ENCODE data around the gene TMCO5A. TPM values are rescaled to one million over a fixed set of nuclear protein-coding genes. Genes with fewer than 3 reads are reported as not detected.

TMCO5A gene
- total and polyA plus RNA-seq, 9 of the 15 experiments (the other 6 are each of a cell fraction or from before 2014, with no cell fraction given): not detected

DNA sequence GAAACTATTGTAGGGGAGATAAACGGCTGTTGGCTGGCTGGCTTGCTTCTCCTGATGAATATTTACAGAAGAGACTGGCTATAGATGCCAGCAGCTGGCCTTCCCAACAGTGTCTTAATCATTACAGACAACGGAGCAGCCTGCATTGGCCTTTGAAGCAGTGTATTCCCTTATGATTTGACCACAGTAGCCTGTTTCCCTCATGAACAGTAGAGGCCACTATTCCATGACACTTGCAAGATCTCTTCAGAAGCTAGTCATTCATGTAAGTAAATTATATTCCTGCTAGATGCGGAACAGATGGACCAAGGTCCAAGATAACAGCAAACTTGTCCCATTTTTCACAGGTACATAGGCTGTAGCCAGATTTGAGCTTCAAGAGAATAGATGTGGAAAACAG lies 47.3 kb downstream of the TMCO5A start:
- no peak overlapping the region for H3K4me3 ChIP-seq
- FAIRE-seq (no peak), ATAC-seq (peak; percentile 84), DNase-seq (ENCODE audit: extremely low read depth in 1 of 4, low spot score in 3 of 4) (peak in 1 of 4 experiments; percentile 25)
- H3K9me1 ChIP-seq (ENCODE audit: control insufficient read depth, insufficient read depth, low read length): no peaks in the 10 kb centered on the region
- no peaks in the 10 kb centered on the region for H4K20me1 ChIP-seq (replicated peaks; ENCODE audit: control insufficient read depth, insufficient read depth, low read length)
- H3K36me3 ChIP-seq (ENCODE audit: control insufficient read depth, insufficient read depth, low read length): no peaks in the 10 kb centered on the region
- H3K79me2 ChIP-seq (ENCODE audit: control insufficient read depth, insufficient read depth, low read length): no peaks in the 10 kb centered on the region
- H3K9me3 ChIP-seq (replicated peaks; ENCODE audit: control insufficient read depth, insufficient read depth, low read depth, low read length): no peaks in the 10 kb centered on the region
- no peak overlapping the region for H2AFZ ChIP-seq (ENCODE audit: low read depth, low read length)
- H3K9ac ChIP-seq (ENCODE audit: insufficient read depth in 1 of 2, low read depth in 2 of 2, low read length in 2 of 2): no peak overlapping the region
- in situ Hi-C loops (cut with MboI) (no loop called here), intact Hi-C loops (cut with micrococcal nuclease) (no loop called here)
- POLR2A ChIA-PET: interaction anchor here (0.8 kb wide), 1 partner anchor 531 kb away, joined by 3 read pairs; no protein-coding TSS in a partner anchor
- TF ChIP-seq SNIP1 (IDR thresholded peaks at IDR 0.05; ENCODE audit: low read depth): no peak
- TF ChIP-seq SIRT6 (IDR thresholded peaks at IDR 0.05; ENCODE audit: low read depth, low read length): no peak
- no peak for TF ChIP-seq BMI1 (IDR thresholded peaks at IDR 0.05; ENCODE audit: low read length)
- TF ChIP-seq, protein P1, sequence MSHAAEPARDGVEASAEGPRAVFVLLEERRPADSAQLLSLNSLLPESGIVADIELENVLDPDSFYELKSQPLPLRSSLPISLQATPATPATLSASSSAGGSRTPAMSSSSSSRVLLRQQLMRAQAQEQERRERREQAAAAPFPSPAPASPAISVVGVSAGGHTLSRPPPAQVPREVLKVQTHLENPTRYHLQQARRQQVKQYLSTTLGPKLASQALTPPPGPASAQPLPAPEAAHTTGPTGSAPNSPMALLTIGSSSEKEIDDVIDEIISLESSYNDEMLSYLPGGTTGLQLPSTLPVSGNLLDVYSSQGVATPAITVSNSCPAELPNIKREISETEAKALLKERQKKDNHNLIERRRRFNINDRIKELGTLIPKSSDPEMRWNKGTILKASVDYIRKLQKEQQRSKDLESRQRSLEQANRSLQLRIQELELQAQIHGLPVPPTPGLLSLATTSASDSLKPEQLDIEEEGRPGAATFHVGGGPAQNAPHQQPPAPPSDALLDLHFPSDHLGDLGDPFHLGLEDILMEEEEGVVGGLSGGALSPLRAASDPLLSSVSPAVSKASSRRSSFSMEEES (CRISPR knock-in tag; IDR thresholded peaks at IDR 0.05): no peak
- TF ChIP-seq POLR3A (IDR thresholded peaks at IDR 0.05; ENCODE audit: borderline replicate concordance, extremely low read depth, insufficient read depth, insufficient read length): no peak
- TF ChIP-seq, protein P2, sequence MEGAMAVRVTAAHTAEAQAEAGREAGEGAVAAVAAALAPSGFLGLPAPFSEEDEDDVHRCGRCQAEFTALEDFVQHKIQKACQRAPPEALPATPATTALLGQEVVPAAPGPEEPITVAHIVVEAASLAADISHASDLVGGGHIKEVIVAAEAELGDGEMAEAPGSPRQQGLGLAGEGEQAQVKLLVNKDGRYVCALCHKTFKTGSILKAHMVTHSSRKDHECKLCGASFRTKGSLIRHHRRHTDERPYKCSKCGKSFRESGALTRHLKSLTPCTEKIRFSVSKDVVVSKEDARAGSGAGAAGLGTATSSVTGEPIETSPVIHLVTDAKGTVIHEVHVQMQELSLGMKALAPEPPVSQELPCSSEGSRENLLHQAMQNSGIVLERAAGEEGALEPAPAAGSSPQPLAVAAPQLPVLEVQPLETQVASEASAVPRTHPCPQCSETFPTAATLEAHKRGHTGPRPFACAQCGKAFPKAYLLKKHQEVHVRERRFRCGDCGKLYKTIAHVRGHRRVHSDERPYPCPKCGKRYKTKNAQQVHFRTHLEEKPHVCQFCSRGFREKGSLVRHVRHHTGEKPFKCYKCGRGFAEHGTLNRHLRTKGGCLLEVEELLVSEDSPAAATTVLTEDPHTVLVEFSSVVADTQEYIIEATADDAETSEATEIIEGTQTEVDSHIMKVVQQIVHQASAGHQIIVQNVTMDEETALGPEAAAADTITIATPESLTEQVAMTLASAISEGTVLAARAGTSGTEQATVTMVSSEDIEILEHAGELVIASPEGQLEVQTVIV (CRISPR knock-in tag; IDR thresholded peaks at IDR 0.05; ENCODE audit: borderline replicate concordance): no peak
- no peak for TF ChIP-seq SMAD4 (CRISPR knock-in tag; conservative IDR thresholded peaks at IDR 0.05)
- no peak for TF ChIP-seq ZSCAN29 (IDR thresholded peaks at IDR 0.05)
- no peak for TF ChIP-seq IFI16 (CRISPR knock-in tag; IDR thresholded peaks at IDR 0.05)
- peak; percentile 13 to 53; a peak in 2 of 4 replicates for TF ChIP-seq RAD21 (CRISPR knock-in tag; conservative IDR thresholded peaks at IDR 0.05 in 1 of 2, IDR thresholded peaks at IDR 0.05 in 1 of 2)
- no peak for TF ChIP-seq ZNF717 (CRISPR knock-in tag; IDR thresholded peaks at IDR 0.05)
- no peak for TF ChIP-seq HMG20B (CRISPR knock-in tag; IDR thresholded peaks at IDR 0.05)
- TF ChIP-seq ZEB2 (IDR thresholded peaks at IDR 0.05): no peak
- TF ChIP-seq, protein P3, sequence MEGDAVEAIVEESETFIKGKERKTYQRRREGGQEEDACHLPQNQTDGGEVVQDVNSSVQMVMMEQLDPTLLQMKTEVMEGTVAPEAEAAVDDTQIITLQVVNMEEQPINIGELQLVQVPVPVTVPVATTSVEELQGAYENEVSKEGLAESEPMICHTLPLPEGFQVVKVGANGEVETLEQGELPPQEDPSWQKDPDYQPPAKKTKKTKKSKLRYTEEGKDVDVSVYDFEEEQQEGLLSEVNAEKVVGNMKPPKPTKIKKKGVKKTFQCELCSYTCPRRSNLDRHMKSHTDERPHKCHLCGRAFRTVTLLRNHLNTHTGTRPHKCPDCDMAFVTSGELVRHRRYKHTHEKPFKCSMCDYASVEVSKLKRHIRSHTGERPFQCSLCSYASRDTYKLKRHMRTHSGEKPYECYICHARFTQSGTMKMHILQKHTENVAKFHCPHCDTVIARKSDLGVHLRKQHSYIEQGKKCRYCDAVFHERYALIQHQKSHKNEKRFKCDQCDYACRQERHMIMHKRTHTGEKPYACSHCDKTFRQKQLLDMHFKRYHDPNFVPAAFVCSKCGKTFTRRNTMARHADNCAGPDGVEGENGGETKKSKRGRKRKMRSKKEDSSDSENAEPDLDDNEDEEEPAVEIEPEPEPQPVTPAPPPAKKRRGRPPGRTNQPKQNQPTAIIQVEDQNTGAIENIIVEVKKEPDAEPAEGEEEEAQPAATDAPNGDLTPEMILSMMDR (IDR thresholded peaks at IDR 0.05 in 2 of 3, conservative IDR thresholded peaks at IDR 0.05 in 1 of 3; ENCODE audit: insufficient read depth in 2 of 3, low read depth in 1 of 3, low read length in 3 of 3): peak in 2 of 3 experiments; percentile 30 to 34; a peak in 2 of 6 replicates
- CTCF ChIA-PET (ENCODE audit: low intra/inter-chr PET ratio): interaction anchor here (0.5 kb wide), 1 partner anchor 492 kb away, joined by 3 read pairs; no protein-coding TSS in a partner anchor
- H3K4me2 ChIP-seq (ENCODE audit: insufficient read depth, low read length): no peak overlapping the region
- H3K27me3 ChIP-seq (ENCODE audit: control insufficient read depth in 2 of 2, insufficient read depth in 2 of 2, low read length in 2 of 2): no peaks in the 10 kb centered on the region
- no peaks in the 10 kb centered on the region for H3K4me1 ChIP-seq (replicated peaks in 1 of 2; ENCODE audit: control insufficient read depth in 2 of 2, insufficient read depth in 2 of 2, low read length in 2 of 2)
- H3K27ac ChIP-seq (ENCODE audit: extremely low read depth, low read depth, low read length): no peak overlapping the region
- no TSS peak for BruUV-seq (replicated peaks)
- WGBS (ENCODE audit: insufficient coverage, low coverage, missing lambda C conversion rate): 2% methylated on average over 3 of the region's 3 CpGs
